ENCODE data around the gene CFAP43. TPM values are rescaled to one million over a fixed set of nuclear protein-coding genes. Genes with fewer than 3 reads are reported as not detected.
A peak's percentile ranks its signal among the peaks of the same experiment; 100 is the strongest.

The CFAP43 gene
- total and polyA plus RNA-seq, 2 of the 8 experiments (the other 6 are each of a cell fraction or from before 2014, with no cell fraction given), result 0.11 to 0.27 TPM

- TF ChIP-seq CHD7 (IDR thresholded peaks at IDR 0.05; ENCODE audit: insufficient replicate concordance, low read length), result no peak
- no peak; a peak in 1 of 4 replicates for TF ChIP-seq CTCF (IDR thresholded peaks at IDR 0.05; ENCODE audit: control extremely low read depth in 1 of 3, insufficient read depth in 1 of 3, low read depth in 1 of 3, low read length in 3 of 3)
- TF ChIP-seq CEBPB (IDR thresholded peaks at IDR 0.05; ENCODE audit: low read depth, low read length), result no peak
- TF ChIP-seq JUND (IDR thresholded peaks at IDR 0.05; ENCODE audit: low read length), result no peak
- peak; percentile 89 for TF ChIP-seq CREB1 (IDR thresholded peaks at IDR 0.05)
- TF ChIP-seq KDM4A (IDR thresholded peaks at IDR 0.05; ENCODE audit: low read depth, low read length, severe bottlenecking), result peak; percentile 58
- no peak for TF ChIP-seq KDM1A (IDR thresholded peaks at IDR 0.05; ENCODE audit: borderline replicate concordance, low read length)
Observed at GRCh38 chr10:104268713-104269645, 36.8 kb upstream of the CFAP43 start, which contains the start of gene GSTO2 (continued).

Measured in H1 (cell line).